ENCODE data around the gene FSIP1.

DNA sequence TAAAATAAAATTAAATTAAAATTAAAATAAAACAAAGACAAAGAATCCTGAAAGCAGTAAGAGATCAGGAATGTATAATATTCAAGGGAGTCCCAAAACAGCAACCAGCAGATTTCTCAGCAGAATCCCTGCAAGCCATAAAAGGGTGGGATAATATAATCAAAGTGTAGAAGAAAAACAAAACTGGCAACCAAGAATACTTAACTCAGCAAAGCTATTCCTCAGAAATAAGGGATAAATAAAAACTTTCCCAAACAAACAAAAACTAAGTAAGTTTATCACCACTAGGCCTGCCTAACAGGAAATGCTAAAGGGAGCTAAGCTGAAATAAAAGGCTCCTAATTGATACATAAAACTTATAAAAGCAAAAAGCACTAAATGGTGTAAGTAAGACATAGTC, 172.0 kb downstream of the FSIP1 start:
- TF ChIP-seq, protein P1, sequence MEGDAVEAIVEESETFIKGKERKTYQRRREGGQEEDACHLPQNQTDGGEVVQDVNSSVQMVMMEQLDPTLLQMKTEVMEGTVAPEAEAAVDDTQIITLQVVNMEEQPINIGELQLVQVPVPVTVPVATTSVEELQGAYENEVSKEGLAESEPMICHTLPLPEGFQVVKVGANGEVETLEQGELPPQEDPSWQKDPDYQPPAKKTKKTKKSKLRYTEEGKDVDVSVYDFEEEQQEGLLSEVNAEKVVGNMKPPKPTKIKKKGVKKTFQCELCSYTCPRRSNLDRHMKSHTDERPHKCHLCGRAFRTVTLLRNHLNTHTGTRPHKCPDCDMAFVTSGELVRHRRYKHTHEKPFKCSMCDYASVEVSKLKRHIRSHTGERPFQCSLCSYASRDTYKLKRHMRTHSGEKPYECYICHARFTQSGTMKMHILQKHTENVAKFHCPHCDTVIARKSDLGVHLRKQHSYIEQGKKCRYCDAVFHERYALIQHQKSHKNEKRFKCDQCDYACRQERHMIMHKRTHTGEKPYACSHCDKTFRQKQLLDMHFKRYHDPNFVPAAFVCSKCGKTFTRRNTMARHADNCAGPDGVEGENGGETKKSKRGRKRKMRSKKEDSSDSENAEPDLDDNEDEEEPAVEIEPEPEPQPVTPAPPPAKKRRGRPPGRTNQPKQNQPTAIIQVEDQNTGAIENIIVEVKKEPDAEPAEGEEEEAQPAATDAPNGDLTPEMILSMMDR (IDR thresholded peaks at IDR 0.05) = no peak
- no peak for TF ChIP-seq POLR2A (IDR thresholded peaks at IDR 0.05)

All from lower leg skin (tissue), 3 donors.